ENCODE measurements around the gene NEXMIF.

GRCh38 chrX:74865725-74866124, 59.5 kb downstream of the NEXMIF start:
- TF ChIP-seq, protein P1, sequence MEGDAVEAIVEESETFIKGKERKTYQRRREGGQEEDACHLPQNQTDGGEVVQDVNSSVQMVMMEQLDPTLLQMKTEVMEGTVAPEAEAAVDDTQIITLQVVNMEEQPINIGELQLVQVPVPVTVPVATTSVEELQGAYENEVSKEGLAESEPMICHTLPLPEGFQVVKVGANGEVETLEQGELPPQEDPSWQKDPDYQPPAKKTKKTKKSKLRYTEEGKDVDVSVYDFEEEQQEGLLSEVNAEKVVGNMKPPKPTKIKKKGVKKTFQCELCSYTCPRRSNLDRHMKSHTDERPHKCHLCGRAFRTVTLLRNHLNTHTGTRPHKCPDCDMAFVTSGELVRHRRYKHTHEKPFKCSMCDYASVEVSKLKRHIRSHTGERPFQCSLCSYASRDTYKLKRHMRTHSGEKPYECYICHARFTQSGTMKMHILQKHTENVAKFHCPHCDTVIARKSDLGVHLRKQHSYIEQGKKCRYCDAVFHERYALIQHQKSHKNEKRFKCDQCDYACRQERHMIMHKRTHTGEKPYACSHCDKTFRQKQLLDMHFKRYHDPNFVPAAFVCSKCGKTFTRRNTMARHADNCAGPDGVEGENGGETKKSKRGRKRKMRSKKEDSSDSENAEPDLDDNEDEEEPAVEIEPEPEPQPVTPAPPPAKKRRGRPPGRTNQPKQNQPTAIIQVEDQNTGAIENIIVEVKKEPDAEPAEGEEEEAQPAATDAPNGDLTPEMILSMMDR (conservative IDR thresholded peaks at IDR 0.05 in 1 of 2, IDR thresholded peaks at IDR 0.05 in 1 of 2; ENCODE audit: low read depth in 1 of 2, low read length in 2 of 2): no peak
- no peak for TF ChIP-seq EZH2 (IDR thresholded peaks at IDR 0.05; ENCODE audit: low read length, missing control alignments)

Data from fibroblast of lung (primary cell).